ENCODE measurements around the gene QRICH2.
"Not testable (repeated sequence)": the region's sequence is repeated elsewhere in the genome, so short reads cannot be mapped to it uniquely, and the experiment has no call there.

Gene QRICH2

DNA sequence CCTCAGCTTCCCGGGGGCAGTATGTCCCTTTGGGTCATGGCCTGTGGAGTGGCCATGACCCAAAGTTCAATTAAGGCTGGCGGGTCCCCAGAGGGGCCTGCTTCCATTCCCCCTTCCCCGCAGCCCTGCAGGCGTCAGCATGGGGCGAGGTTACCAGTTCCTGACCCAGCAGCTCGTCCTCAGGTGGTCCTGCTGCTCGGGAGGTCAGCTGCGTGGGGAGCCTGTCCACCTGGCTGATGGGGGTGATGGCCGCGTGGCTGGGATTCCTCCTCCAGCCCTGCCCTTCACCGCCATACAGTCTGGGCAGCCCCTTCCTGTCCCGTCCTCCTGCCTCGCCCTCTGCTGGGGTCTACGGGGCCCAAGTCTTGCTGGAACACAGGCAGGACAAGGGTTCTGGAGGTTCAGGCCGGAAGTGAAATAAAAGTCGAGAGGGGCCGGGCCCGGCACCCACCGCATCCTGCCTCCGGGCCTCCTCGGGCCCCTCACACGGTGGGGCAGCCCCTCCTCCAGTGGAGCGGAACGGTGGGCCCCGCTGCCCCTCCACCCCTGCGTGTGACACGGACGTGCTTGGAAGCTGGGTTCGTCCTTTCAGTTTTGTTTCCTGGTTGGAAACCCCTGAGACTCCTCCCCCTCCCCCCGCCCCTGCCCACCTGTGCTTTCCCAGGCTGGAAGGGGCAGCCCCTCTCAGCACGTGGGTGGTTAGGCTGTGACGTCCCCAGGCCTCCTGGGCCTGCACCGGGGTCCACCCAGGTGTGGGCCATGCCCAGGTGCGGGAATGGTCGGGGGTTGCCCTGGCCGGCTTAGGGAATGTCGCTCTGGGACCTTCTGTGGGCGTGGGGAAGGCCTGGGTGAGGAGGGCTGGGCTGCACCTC, 36.2 kb downstream of the QRICH2 start:
- ChIA-PET CTCF (interaction anchor here (1.0 kb wide), 1 partner anchor 8 kb away, joined by 3 read pairs; no protein-coding TSS in a partner anchor), POLR2A (interaction anchor here (1.5 kb wide), 1 partner anchor 31 kb away, joined by 3 read pairs; no protein-coding TSS in a partner anchor)
- TF ChIP-seq L3MBTL2 (conservative IDR thresholded peaks at IDR 0.05) (no peak), ZNF384 (IDR thresholded peaks at IDR 0.05) (no peak), BHLHE40 (IDR thresholded peaks at IDR 0.05; ENCODE audit: borderline replicate concordance) (no peak)
- DNase-seq (ENCODE audit: extremely low spot score), result no peak

DNA sequence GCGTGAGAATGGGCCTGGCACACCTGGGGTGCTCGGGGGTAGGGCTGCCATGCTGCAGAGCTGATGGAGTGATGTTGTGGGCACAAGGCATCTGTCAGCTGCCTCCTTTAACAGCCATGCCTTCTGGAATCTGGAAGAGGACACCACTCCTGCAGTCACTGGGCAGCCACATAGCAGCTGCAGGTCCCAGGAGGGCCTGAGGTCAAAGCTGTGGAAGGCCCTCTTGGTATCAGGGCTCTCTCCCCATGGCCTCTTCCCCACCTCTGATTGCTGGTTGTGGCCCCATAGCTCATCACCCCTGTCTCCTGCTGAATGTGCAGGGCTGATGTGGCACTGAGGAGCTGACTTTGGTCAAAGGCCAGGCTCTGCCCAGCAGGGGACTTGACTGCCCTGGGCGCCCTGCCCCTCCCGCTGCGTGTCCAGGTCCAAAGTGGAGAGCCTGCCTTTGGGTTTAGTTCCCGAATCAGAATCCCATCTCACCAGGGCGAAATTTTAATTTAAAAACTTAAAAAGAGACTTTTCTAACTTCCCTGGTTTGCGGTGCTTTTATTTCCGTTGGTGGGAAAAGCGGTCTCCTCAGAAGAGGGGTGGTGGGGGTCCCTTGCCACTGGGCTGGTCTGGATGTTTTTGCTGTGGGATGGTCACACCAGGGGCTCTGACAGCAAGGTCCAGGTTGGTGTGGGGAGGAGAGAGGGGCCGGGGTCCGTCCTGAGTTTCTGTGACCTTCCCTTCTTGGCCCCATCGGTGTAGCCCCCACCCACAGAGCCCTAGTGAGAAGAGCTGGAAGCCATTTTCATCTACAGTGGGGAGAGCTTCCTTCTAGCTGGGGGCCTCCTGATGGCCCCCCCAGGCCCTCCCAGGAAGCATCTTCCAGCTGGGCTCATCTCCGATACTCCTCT, 37.1 kb downstream of the QRICH2 start:
- TF ChIP-seq NFRKB (IDR thresholded peaks at IDR 0.05) (no peak), CTBP1 (IDR thresholded peaks at IDR 0.05; ENCODE audit: borderline replicate concordance) (no peak)
- POLR2A ChIA-PET, result no interaction called here
- DNase-seq (ENCODE audit: extremely low spot score), result no peak
- CTCF ChIA-PET, result interaction anchor here (1.0 kb wide), 1 partner anchor 9 kb away, joined by 3 read pairs; no protein-coding TSS in a partner anchor

DNA sequence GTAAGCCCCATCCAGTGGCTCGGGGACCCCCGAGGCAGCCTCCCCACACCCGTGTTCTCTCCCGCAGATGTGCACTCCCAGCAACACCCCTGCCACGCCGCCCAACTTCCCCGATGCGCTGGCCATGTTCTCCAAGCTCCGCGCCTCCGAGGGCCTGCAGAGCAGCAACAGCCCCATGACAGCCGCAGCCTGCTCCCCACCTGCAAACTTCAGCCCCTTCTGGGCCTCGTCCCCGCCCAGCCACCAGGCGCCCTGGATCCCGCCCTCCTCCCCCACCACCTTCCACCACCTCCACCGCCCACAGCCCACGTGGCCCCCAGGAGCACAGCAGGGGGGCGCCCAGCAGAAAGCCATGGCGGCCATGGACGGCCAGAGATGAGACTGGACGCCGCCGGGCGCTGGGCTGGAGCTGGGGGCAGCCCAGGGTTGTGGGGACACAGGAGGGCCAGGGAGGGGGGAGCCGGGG, 37.9 kb downstream of the QRICH2 start:
- TF ChIP-seq BHLHE40 (IDR thresholded peaks at IDR 0.05; ENCODE audit: borderline replicate concordance) (no peak), NFRKB (IDR thresholded peaks at IDR 0.05) (no peak), L3MBTL2 (conservative IDR thresholded peaks at IDR 0.05) (no peak), FOXA1 (IDR thresholded peaks at IDR 0.05) (no peak), SP1 (IDR thresholded peaks at IDR 0.05) (no peak), LEF1 (IDR thresholded peaks at IDR 0.05; ENCODE audit: borderline replicate concordance) (no peak), CTBP1 (IDR thresholded peaks at IDR 0.05; ENCODE audit: borderline replicate concordance) (no peak), FOXK2 (IDR thresholded peaks at IDR 0.05) (no peak), TARDBP (IDR thresholded peaks at IDR 0.05) (no peak), FOXM1 (IDR thresholded peaks at IDR 0.05; ENCODE audit: borderline replicate concordance) (no peak), ARNT (IDR thresholded peaks at IDR 0.05) (no peak)
- ChIA-PET POLR2A (no interaction called here), CTCF (interaction anchor here (4.1 kb wide), 1 partner anchor 9 kb away, joined by 29 read pairs; no protein-coding TSS in a partner anchor)
- no peak for DNase-seq (ENCODE audit: extremely low spot score)

- ChIA-PET POLR2A (interaction anchor here (0.6 to 1.5 kb wide), 3 partner anchors 11 to 26 kb away, joined by 3 read pairs; no protein-coding TSS in a partner anchor), CTCF (interaction anchor here (4.1 kb wide), 1 partner anchor 10 kb away, joined by 29 read pairs; no protein-coding TSS in a partner anchor)
- TF ChIP-seq FOXM1 (IDR thresholded peaks at IDR 0.05; ENCODE audit: borderline replicate concordance) (no peak), ZNF384 (IDR thresholded peaks at IDR 0.05) (no peak), HDGF (IDR thresholded peaks at IDR 0.05; ENCODE audit: borderline replicate concordance) (no peak), LEF1 (IDR thresholded peaks at IDR 0.05; ENCODE audit: borderline replicate concordance) (no peak), SUZ12 (IDR thresholded peaks at IDR 0.05) (no peak), FOXK2 (IDR thresholded peaks at IDR 0.05) (no peak), TARDBP (IDR thresholded peaks at IDR 0.05) (no peak), NFRKB (IDR thresholded peaks at IDR 0.05) (no peak), ARNT (IDR thresholded peaks at IDR 0.05) (no peak), SP1 (IDR thresholded peaks at IDR 0.05) (no peak), FOXA1 (IDR thresholded peaks at IDR 0.05) (no peak), CTBP1 (IDR thresholded peaks at IDR 0.05; ENCODE audit: borderline replicate concordance) (no peak), BHLHE40 (IDR thresholded peaks at IDR 0.05; ENCODE audit: borderline replicate concordance) (no peak), ELF4 (IDR thresholded peaks at IDR 0.05) (no peak)
- DNase-seq (ENCODE audit: extremely low spot score), result no peak
Measured at GRCh38 chr17:76268991-76269981, 38.8 kb downstream of the QRICH2 start.

GRCh38 chr17:76268015-76268749, 39.9 kb downstream of the QRICH2 start:
- ChIA-PET CTCF (interaction anchor here (0.6 to 4.1 kb wide), 2 partner anchors 11 to 76 kb away, joined by 3 to 29 read pairs; no protein-coding TSS in a partner anchor), POLR2A (interaction anchor here (0.6 to 2.4 kb wide), 5 partner anchors 12 to 25 kb away, joined by 3 to 14 read pairs (median 3); no protein-coding TSS in a partner anchor)
- no peak for DNase-seq (ENCODE audit: extremely low spot score)
- TF ChIP-seq SP1 (IDR thresholded peaks at IDR 0.05) (no peak), HDGF (IDR thresholded peaks at IDR 0.05; ENCODE audit: borderline replicate concordance) (no peak), ARNT (IDR thresholded peaks at IDR 0.05) (no peak), LEF1 (IDR thresholded peaks at IDR 0.05; ENCODE audit: borderline replicate concordance) (no peak), TARDBP (IDR thresholded peaks at IDR 0.05) (no peak), NFRKB (IDR thresholded peaks at IDR 0.05) (no peak), PKNOX1 (IDR thresholded peaks at IDR 0.05) (no peak), L3MBTL2 (conservative IDR thresholded peaks at IDR 0.05) (no peak), ZNF384 (IDR thresholded peaks at IDR 0.05) (no peak), FOXK2 (IDR thresholded peaks at IDR 0.05) (no peak), FOXM1 (IDR thresholded peaks at IDR 0.05; ENCODE audit: borderline replicate concordance) (no peak), ELF4 (IDR thresholded peaks at IDR 0.05) (no peak), FOXA1 (IDR thresholded peaks at IDR 0.05) (no peak), CTBP1 (IDR thresholded peaks at IDR 0.05; ENCODE audit: borderline replicate concordance) (no peak), BHLHE40 (IDR thresholded peaks at IDR 0.05; ENCODE audit: borderline replicate concordance) (no peak), SUZ12 (IDR thresholded peaks at IDR 0.05) (no peak)

- ChIA-PET POLR2A (interaction anchor here (1.9 to 2.4 kb wide), 2 partner anchors 12 to 21 kb away, joined by 7 to 14 read pairs; no protein-coding TSS in a partner anchor), CTCF (interaction anchor here (0.6 to 4.1 kb wide), 2 partner anchors 12 to 480 kb away, joined by 4 to 29 read pairs; no protein-coding TSS in a partner anchor)
- DNase-seq (ENCODE audit: extremely low spot score), result not testable (repeated sequence)
Measured at GRCh38 chr17:76267581-76268001, 40.5 kb downstream of the QRICH2 start.
